Activated CD4-positive, alpha-beta T cell treated with anti-CD3 and anti-CD28 coated beads, Interleukin-2, Interleukin-4, amounts not matched to agents 100 ng/mL and 50 ng/mL, durations not matched to agents 16 hours and 8 hours (primary cell): ENCODE data around the gene EIF3A.
A peak's percentile ranks its signal among the peaks of the same experiment; 100 is the strongest.
"Not testable (repeated sequence)": the region's sequence is repeated elsewhere in the genome, so short reads cannot be mapped to it uniquely, and the experiment has no call there.

Source experiments
- DNase-seq: peaks from one replicate; pipeline ENCODE4 v3.0.0-alpha.2; 2020; ENCODE audit warnings: low spot score

The EIF3A gene

DNA sequence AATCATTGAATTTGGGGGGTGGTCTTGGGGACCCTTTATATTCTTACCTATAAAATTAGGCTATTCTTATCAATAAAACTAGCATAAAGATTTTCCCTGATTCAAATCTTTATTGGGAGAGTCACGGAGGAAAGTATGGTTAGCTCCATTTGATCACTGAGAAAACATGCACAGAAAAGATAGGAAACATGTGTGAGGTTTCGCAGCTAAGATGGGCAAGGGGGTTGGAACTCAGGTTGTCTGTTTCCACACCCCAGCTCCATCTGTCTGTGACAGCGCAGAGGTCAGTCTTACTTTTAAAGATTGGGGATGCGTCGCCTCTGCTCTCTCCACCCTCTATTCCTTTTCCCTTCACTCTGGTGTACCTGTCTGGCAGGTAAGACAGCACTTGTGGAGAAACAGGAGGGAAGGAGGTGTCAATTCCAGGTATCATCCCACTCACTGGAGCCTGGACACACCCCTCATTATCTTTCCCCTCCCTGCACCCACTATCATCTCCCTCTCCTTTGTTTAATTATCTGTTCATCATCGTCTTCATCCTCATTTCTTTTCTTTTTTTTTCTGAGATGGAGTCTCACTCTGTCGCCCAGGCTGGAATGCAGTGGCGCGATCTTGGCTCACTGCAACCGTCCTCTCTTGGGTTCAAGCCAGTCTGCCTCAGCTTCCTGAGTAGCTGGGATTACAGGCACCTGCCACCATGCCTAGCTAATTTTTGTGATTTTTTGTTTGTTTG is 20.9 kb upstream of the EIF3A start:
- DNase-seq = no peak

DNA sequence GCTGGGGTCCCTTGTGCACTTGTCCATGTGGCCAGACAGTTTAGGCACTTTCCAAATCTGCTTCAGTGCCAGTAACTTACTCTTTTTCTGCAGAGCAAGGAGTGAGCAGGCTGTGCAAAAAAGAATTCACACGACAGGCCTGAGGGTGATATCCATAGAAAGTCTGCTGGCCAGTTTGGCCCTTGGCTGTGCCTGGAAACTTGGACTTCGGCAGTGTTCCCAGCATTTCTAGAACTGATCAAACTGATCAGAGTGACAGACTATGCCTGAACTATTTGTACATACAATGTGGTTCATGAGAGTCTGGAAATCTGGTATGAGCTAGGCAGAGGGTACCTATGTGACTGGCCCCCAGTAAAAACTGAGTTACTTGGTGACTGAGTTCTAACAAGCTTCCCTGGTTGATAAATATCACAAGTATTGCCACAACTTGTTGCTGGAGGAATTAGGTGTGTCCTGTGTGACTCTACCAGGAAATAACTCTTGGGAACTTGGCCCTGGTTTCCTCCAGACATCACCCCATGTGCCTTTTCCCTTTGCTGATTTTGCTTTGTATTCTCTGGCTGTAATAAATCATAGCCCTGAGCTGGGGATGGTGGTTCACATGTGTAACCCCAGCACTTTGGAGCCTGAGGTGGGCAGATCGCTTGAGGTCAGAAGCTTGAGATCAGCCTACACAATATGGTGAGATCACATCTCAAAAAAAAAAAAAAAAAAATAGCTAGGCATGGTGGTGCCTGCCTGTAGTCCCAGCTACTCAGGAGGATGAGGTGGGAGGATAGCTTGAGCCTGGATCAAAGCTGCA is 20.0 kb upstream of the EIF3A start:
- no peak for DNase-seq

DNA sequence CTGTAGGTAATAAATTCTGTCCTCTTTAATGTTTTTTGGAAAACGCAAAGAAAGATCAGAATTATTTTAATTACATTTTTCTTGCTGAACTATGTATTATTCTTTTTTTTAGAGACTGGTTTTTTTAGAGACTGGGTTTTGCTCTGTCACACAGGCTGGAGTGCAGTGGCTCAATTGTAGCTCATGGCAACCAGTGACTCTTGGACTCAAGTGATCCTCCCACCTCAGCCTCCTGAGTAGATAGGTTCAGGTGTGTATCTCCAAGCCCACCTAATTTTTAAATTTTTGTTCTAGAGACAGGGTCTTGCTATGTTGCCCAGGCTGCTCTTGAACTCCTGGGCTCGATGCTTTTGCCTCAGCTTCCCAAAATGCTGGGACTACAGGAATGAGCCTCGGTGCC is 18.0 kb upstream of the EIF3A start:
- no peak for DNase-seq

DNA sequence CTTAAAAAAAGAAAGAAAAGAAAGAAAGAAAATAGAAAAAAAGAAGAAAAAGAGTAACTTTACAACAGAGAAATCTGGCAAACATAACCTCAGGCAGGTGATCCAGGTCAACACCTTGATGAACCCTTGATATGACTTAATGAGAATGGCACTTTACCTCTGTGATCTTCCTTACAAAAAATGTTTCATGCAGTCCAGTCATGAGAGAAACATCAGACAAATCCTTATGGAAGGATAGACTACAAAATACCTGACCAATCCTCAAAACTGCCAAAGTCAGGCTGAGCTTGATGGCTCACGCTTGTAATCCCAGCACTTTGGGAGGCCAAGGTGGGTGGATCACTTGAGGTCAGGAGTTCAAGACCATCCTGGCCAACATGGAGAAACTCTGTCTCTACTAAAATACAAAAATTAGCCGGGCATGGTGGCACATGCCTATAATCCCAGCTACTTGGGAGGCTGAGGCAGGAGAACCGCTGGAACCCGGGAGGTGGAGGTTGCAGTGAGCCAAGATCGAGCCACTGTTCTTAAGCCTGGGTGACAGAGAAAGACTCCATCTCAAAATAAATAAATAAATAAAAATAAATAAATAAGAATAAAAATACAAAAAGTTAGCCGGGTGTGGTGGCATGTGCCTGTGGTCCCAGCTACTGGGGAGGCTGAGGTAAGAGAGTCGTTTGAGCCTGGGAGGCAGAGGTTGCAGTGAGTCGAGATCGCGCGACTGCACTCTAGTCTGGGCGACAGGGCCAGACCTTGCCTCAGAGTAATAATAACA is 16.2 kb upstream of the EIF3A start:
- not testable (repeated sequence) for DNase-seq

DNA sequence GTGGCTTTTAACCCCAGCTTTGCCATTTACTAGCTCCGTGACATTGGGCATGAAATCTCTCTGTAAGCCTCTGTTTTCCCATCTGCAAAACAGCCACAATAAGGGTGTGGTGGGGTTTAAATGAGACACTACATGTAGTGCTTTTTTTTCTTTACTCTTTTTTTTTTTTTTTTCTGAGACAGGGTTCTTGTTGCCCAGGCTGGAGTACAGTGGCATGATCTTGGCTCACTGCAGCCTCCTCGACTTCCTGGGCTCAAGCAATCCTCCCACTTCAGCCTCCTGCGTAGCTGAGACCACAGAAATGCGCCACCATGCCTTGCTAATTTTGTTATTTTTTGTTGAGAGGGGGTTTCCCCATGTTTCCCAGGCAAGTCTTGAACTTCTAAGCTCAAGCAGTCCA is 15.0 kb upstream of the EIF3A start:
- DNase-seq = no peak

DNA sequence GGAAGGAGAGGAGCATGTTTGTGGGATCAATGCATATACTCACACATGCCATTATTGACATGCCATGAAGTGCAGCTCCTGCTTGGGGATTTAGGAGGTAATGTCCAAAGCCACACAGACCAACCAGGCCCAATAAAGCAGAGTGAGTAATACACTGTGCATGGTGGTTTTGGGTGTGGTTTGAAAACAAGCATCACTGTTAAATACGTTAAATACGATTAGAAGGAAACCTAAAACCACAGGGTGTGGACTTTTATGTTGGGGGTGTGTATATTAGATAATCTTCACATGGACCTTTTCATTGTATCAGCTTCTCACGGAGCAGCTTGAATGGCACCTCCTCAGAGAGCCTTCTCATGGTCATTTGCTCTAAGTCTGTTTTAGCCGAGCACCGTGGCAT is 10.4 kb upstream of the EIF3A start:
- DNase-seq = peak; percentile 63

DNA sequence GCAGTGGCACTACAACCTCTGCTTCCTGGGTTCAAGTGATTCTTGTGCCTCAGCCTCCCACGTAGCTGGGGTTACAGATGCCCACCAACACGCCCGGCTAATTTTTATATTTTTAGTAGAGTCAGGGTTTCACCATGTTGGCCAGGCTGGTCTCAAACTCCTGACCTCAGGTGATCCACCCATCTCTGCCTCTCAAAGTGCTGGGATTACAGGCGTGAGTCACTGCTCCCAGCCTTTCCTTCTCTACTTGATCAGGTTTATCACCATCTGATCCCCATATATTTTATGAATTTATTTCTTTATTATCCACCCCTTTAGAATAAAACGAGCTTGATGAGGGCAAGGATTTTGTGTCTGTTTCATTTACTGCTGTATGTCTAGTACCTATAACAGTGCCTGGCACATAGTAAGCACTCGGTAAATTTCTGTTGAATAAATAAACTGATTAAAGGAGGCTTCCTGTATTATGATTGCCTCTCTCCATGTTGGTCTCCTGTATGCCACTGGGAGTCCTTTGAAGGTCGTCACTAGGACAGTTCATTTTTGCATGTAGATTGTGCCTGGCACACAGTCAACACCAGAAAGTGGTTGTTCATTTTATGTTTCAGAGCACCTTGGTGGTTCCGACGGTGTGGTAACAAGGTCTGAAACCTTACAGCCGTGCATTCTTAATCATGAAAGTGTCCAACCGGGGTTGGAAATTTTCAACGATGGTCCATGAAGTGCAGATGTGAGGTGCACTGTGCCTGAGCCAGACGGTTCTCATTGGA is 9.6 kb upstream of the EIF3A start:
- DNase-seq = peak; percentile 78

DNA sequence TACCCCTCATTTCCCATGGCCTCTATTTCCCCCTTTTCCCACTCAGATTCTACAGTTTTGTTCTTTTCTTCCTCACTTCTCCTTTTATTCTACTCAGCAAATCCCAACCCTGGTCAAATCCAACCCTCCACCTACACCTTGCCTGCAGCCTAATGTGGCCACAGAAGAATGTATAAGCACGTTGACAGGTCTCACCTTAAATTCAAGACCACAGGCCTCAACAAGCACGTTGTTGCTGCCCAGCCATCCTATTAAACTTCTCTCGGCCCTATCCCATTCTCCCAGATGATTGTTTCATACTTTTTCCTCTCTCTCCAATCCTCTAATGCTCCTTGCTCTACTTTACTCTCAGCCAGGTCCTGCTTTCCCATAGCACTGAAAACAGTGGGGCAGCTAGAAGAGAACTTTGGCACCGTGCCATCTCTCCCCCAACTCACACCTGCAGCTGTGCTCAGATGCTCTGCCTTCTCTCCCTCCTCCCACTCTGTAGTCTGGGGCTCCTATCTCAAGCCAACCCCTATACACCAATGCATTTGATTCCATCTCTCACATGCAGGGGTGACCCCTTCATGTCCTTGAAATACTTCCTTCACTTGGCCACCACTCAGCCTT is 6.8 kb upstream of the EIF3A start:
- no peak for DNase-seq

DNA sequence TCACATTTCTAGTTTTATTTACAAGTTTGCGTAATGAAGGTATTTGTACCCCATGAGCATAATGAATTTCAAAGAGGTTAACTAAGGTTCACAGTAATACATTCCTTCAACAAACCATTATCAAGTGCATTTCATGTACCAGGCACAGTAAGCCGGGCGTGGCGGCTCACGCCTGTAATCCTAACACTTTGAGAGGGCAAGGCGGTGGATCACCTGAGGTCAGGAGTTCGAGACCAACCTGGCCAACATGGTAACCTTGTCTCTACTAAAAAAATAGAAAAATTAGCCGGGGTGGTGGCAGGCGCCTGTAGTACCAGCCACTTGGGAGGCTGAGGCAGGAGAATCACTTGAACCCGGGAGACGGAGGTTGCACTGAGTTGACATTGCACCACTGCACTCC is 4.3 kb upstream of the EIF3A start:
- no peak for DNase-seq

DNA sequence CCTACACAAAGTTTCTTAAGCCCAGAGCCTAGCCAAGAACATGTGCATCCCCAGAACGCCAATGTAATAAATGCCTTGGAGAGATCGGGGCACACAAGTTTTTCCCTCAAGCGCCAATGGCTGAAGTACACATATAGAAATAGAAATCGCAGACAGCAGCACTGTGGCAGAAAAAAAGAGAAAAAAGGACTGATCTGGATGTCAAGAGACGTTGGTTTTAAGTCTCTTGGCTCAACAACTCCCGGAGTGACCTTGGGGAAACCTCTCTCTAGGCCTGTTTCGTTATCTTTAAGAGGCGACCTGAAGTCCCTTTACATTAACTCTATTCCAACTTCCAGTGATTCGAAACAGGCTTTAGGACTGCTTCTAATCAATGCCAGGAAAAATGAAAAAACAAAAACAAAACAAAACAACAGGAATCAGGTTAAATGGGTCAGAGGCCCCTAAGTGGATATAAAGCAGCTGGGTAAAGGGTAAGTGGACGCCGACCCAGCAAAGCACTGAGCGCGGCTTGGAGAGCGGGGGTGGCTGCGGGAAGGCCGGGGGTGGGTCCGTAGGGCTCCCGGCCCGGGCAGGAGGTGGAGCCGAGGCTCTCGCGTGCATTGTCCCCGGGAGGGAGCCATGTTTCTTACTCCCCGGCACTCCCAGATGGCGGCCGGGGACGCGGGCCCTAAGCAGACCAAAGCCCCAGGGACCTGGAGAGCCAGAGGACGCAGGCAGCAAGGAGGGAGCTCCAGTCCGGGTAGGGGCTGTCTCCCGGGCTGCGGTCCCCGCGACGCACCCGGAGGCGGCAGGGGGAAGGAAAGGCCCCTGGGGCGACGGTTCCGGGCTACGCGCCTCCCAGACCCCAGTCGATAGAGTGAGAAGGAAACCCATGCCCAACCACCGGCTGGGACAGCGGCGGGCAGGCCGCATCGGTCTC is 757 bp downstream of the EIF3A start:
- peak; percentile 75 for DNase-seq

DNA sequence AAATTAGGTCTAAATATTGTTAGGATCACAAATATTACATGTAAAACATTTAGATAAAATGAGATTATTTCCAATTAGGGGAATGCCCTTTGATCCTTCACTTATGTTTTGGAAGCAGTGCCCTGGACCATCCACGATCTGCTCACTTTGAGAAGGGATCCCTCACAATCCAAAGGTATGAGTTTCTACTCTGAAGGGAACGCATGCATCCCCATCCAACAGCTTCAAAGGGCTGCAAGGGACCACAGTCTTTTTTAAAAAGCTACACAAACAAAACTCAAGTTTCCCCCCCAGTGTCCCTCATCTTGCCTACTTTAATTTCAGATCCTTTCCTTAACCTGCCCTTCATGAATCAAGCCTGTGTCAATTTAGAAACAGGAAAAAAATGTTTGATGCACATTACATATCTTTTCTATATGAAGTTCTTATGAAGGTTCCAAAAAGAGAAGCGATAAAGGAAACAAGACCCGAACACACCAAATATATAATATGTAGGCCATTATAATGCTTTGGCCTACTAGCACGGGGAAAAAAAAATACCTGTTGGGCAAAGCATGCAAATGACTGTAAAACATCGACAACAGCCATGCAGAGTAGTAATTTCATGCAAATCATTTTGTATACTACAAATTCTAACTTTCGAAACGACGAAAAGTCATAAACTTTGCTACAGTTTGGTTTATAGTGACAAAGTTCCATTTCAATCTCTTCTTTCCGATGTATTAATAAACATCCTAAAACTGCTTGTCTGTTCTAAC is 2.0 kb downstream of the EIF3A start:
- no peak for DNase-seq

DNA sequence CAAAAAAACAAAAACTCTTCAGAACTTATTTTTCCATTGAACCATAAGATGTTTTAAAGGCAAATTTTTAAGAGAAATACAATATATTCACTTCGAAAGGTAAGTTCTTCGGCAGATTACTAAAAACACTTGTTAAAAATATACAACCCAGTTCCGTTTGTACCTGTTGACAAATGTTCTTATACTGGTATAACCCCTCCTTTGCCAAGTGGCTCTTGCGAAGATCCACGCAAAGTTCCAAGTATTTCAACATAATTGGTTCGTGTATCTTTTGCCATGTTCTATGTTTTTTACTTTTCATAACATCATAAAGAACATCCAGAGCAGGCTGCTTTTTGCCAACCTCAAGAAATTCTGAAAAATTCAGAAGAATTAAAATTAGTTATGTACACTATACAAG is 7.0 kb downstream of the EIF3A start:
- no peak for DNase-seq

DNA sequence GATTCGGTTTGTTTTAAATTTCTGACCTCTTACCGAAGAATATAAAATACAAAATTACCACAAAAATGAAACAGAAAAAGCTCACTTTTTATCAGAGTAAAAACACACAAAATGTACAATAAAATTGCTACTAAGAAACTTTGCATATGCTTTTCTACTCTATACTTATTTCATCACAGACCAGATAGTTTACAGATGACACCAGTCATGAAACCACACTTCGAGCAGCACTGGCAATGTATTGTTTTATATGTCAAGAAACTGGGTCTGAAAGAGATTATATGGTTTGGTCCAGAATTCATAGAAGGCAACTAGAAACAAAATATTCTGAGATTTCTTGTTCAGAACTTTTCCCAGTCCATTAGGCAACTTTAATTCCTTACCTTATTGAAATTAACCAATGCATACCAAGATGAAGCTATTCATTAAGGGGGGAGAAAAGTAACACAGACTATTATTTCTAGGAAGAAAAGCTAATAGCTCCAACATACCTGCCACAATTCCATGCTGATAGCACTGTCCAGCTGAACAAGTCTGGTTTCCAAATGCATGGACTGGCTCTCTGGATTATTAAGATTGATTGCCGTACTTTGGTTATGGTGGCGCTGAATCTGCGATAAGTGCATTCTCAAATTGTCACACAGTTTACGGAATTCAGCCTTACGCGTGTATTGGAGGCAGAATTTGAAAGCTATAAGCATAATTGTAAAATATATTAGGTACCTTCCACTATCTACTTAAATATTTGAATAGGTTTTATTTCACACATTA is 10.0 kb downstream of the EIF3A start:
- no peak for DNase-seq

DNA sequence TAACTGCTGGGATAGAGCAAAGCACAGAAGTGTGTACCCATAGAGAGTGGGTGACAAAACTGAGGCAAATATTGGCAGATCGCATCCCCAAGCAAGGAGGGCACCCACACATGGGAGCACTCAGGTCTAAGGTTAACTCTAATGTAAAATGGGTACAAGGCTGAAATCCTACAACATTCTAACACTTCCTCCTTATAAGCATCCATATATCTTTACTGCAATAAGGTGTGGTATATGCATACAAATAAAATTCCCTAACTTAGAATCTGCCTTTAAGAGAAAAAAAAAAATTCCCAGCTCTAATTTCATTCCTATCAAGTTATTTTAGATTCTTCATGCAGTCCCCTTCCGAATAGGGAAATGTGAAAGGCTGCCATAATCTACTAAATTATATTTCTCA is 18.7 kb downstream of the EIF3A start:
- DNase-seq = no peak

DNA sequence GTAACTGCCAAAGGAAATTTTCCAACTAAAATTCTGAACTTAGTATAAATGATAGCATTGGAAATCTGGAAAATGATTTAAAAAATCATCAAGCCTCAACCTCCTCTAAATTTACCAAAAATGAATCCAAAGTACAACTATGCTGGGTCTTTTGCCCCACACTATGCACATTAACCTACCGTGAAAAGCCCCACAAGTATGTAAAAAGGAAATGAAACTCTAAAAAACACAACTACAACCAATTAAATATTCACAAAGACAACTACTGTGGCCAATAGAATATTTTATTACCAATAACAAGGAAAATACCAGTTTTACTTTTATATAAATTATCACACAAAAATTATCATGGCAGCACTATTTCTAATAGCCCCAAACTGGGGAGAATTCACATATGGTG is 19.3 kb downstream of the EIF3A start:
- no peak for DNase-seq

DNA sequence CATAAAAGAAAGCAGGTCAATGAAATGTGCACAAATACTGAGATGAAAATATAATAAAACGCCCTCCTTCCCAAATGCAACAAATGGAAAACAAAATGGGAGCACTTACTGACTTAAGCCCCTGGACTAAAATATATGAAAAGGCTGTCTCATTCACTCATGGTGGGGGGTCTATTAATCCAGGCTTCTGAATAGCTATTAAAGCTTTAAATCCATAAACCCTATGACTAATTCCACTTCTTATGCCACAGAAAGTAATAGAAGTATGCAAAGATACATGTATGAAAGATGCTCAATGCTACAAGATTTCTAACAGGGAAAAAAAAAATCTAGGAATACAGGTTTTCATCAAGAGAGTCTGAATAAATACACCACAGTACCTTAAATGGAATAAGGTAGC is 20.5 kb downstream of the EIF3A start:
- DNase-seq = no peak

DNA sequence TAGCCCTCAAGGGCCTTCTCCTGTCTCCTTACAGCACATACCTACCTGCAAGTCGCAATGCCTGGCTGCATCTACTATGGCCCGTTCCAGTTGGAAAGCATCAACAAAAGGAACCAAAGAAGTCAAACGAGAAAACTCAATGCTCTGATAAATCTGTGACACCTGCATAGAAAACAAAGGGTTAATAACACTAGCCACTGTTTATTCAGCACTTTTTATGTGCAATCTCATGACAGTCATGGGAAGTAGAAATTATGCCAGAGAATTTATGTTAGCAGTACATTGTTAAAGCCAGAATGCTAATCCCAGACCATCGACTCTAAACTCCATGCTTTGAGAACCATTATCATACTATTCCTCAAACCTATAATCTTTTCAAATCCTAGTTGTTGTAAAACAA is 21.1 kb downstream of the EIF3A start:
- DNase-seq = no peak

DNA sequence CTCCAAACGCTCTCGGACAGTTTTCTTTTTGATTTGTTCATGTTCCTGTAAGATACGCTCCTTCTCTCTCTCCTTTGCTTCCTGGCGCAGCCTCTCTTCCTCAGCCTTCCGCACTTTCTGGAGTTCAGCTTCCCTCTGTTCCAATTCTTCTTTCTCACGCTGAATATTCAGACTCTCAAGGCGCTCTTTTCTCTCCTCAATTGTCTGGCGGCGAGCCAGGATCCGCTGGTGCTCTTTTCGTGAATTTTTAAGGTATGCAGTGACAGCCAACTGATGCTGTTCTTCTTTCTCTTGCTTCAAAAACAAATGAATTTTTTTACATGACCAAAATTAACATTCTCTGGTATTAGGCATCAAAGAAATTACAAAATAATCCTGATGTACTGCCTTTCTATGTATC is 22.6 kb downstream of the EIF3A start:
- DNase-seq = no peak

DNA sequence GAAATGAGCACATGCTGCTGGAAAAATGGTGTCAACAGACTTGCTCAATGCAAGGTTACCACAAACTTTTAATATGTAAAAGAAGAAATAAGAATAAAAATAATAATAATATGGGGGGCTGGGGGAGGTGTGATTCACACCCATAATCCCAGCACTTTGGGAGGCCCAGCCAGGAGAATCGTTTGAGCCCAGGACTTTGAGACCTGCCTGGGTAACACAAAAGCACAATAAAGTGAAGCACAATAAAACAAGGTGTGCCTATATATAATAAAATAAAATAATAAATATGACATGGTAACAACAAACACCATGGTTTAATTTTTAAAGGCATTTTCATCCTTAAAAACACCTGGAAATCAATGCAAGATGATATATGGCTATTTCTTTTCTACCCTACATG is 25.1 kb downstream of the EIF3A start:
- no peak for DNase-seq
